ENCODE data around the gene CLDN15.

CLDN15 gene

GRCh38 chr7:101198476-101198875 is 39.1 kb downstream of the CLDN15 start:
- DNase-seq: no peak

GRCh38 chr7:101197991-101198390 is 39.6 kb downstream of the CLDN15 start:
- no peak for DNase-seq

GRCh38 chr7:101195884-101196283 is 41.7 kb downstream of the CLDN15 start:
- no peak for DNase-seq

- DNase-seq: no peak
These were observed 48.5 kb downstream of the CLDN15 start for GRCh38 chr7:101189109-101189508.

- no peak for DNase-seq
These were observed 50.7 kb downstream of the CLDN15 start for GRCh38 chr7:101186844-101187428.

GRCh38 chr7:101186194-101186593 is 51.4 kb downstream of the CLDN15 start:
- DNase-seq: no peak

- peak; percentile 42 for DNase-seq
These were observed 52.3 kb downstream of the CLDN15 start for GRCh38 chr7:101185258-101185839.
